H1 (cell line): ENCODE results near the gene CNOT10. TPM values are rescaled to one million over a fixed set of nuclear protein-coding genes. Genes with fewer than 3 reads are reported as not detected.

Experiments
- CTCF ChIA-PET: fragments of 300-600 bp; sonication (Branson Sonifier 250); formaldehyde crosslinking; loops from one replicate; lab custom pipeline; 2021; ENCODE audit not compliant: partially characterized antibody; lab: Charles Lee
- POLR2A ChIA-PET: fragments of 300-600 bp; sonication (Branson Sonifier 250); formaldehyde crosslinking; loops from one replicate; lab custom pipeline; 2021; ENCODE audit warnings: inconsistent platforms; ENCODE audit not compliant: partially characterized antibody; lab: Charles Lee
- DNase-seq, 2 experiments: peaks; one replicate each; pipeline versions ENCODE4 v3.0.0 to v3.0.0-alpha.2; 2010 to 2022; ENCODE audit warnings: low spot score in 2 of 2, low read depth in 1 of 2, mixed read lengths in 1 of 2
- FAIRE-seq: peaks from 2 replicates; lab custom pipeline; 2011; peaks lifted over from hg19 to GRCh38; lab: Jason Lieb, UNC
- H2AFZ ChIP-seq: 2 replicates; pipeline ENCODE4 v1.8.1; 2012; ENCODE audit warnings: low read length, inconsistent platforms
- H2AK5ac ChIP-seq: 2 replicates; pipeline ENCODE4 v1.6.1; 2013; ENCODE audit warnings: low read depth, low read length
- H2BK120ac ChIP-seq: replicated peaks from 2 replicates; pipeline ENCODE3; 2013; ENCODE audit warnings: low read depth, low read length, inconsistent platforms
- H2BK12ac ChIP-seq: 2 replicates; pipeline ENCODE4 v1.6.1; 2013; ENCODE audit warnings: low read depth, low read length
- H2BK15ac ChIP-seq: 2 replicates; pipeline ENCODE4 v1.6.1; 2013; ENCODE audit warnings: low read length
- H2BK20ac ChIP-seq: 2 replicates; pipeline ENCODE4 v1.6.1; 2013; ENCODE audit warnings: low read length
- H2BK5ac ChIP-seq: 2 replicates; pipeline ENCODE4 v1.6.1; 2013; ENCODE audit warnings: low read depth, low read length
- H3K14ac ChIP-seq: 2 replicates; pipeline ENCODE4 v1.6.1; 2013; ENCODE audit warnings: inconsistent platforms; ENCODE audit not compliant: insufficient read length
- H3K18ac ChIP-seq: 2 replicates; pipeline ENCODE4 v1.6.1; 2013; ENCODE audit warnings: low read length; ENCODE audit errors: extremely low read depth
- H3K23ac ChIP-seq: 2 replicates; pipeline ENCODE4 v1.6.1; 2013; ENCODE audit warnings: inconsistent platforms; ENCODE audit not compliant: insufficient read length
- H3K23me2 ChIP-seq: 2 replicates; pipeline ENCODE4 v1.6.1; 2013; ENCODE audit warnings: low read depth, low read length
- H3K27ac ChIP-seq: 2 replicates; pipeline ENCODE4 v1.6.1; 2011; ENCODE audit warnings: low read depth, low read length, inconsistent platforms
- H3K27me3 ChIP-seq, 4 experiments: replicated peaks in 1 of 4; 1 replicate in 1 of 4; 2 replicates in 3 of 4; pipeline versions ENCODE4 v1.6.1 to v1.8.1; 2011 to 2013; ENCODE audit warnings: low read length in 3 of 4, mild to moderate bottlenecking in 3 of 4, inconsistent platforms in 2 of 4, mixed read lengths in 2 of 4, moderate library complexity in 1 of 4; ENCODE audit not compliant: control insufficient read depth in 3 of 4, insufficient read depth in 3 of 4; ENCODE audit errors: extremely low read depth in 1 of 4
- H3K36me3 ChIP-seq, 4 experiments: 2 replicates each; pipeline versions ENCODE4 v1.6.1 to v1.8.1; 2011 to 2013; ENCODE audit warnings: mild to moderate bottlenecking in 4 of 4, low read length in 3 of 4, moderate library complexity in 2 of 4, control low read depth in 1 of 4, inconsistent platforms in 1 of 4; ENCODE audit not compliant: insufficient read depth in 4 of 4, control insufficient read depth in 2 of 4
- H3K4ac ChIP-seq: replicated peaks from 2 replicates; pipeline ENCODE3; 2013; ENCODE audit warnings: low read length, low read depth, mixed read lengths, inconsistent platforms; ENCODE audit not compliant: insufficient read length
- H3K4me1 ChIP-seq, 4 experiments: replicated peaks in 1 of 4; 1 replicate in 1 of 4; 2 replicates in 3 of 4; pipeline versions ENCODE4 v1.6.1 to v1.8.1; 2011 to 2013; ENCODE audit warnings: low read length in 3 of 4, inconsistent platforms in 2 of 4, mixed read lengths in 1 of 4; ENCODE audit not compliant: insufficient read depth in 4 of 4, control insufficient read depth in 3 of 4
- H3K4me2 ChIP-seq, 2 experiments: 2 replicates each; pipeline versions ENCODE4 v1.6.1 to v1.8.1; 2011 to 2013; ENCODE audit warnings: low read depth in 2 of 2, low read length in 2 of 2, control low read depth in 1 of 2, inconsistent platforms in 1 of 2, mild to moderate bottlenecking in 1 of 2; ENCODE audit not compliant: insufficient read depth in 1 of 2
- H3K4me3 ChIP-seq, 4 experiments: fragments of 200-600, 300-600 bp in 1 of 4; sonication (generic), shearing (Covaris generic), sonication (Bioruptor Twin) in 1 of 4; 2 replicates each; pipeline versions ENCODE4 v1.5.1 to v1.8.1; 2011 to 2016; ENCODE audit warnings: low read length in 4 of 4, low read depth in 3 of 4, control low read depth in 2 of 4, inconsistent platforms in 2 of 4, mild to moderate bottlenecking in 2 of 4, mixed read lengths in 1 of 4, moderate library complexity in 1 of 4; ENCODE audit not compliant: insufficient read depth in 2 of 4; ENCODE audit errors: extremely low read depth in 1 of 4
- H3K56ac ChIP-seq: replicated peaks from 2 replicates; pipeline ENCODE3; 2013; ENCODE audit warnings: low read depth, mild to moderate bottlenecking, mixed read lengths, low read length, inconsistent platforms; ENCODE audit not compliant: insufficient read length
- H3K79me1 ChIP-seq: 2 replicates; pipeline ENCODE4 v1.6.1; 2013; ENCODE audit warnings: low read depth, low read length, control low read depth
- H3K79me2 ChIP-seq, 2 experiments: 2 replicates each; pipeline versions ENCODE4 v1.6.1 to v1.8.1; 2012 to 2013; ENCODE audit warnings: low read length in 2 of 2, mild to moderate bottlenecking in 2 of 2, inconsistent platforms in 1 of 2; ENCODE audit not compliant: insufficient read depth in 2 of 2, control insufficient read depth in 1 of 2
- H3K9ac ChIP-seq, 4 experiments: replicated peaks in 1 of 4; 1 replicate in 1 of 4; 2 replicates in 3 of 4; pipeline versions ENCODE4 v1.6.1 to v1.8.1; 2011 to 2013; ENCODE audit warnings: low read depth in 3 of 4, low read length in 3 of 4, control low read depth in 2 of 4, mild to moderate bottlenecking in 2 of 4, moderate library complexity in 2 of 4, inconsistent platforms in 1 of 4; ENCODE audit errors: extremely low read depth in 1 of 4
- H3K9me3 ChIP-seq, 2 experiments: 2 replicates each; pipeline versions ENCODE4 v1.6.1 to v1.8.1; 2012 to 2013; ENCODE audit warnings: mild to moderate bottlenecking in 2 of 2, moderate library complexity in 2 of 2, control low read depth in 1 of 2, inconsistent platforms in 1 of 2, low read depth in 1 of 2, low read length in 1 of 2, mixed read lengths in 1 of 2; ENCODE audit not compliant: insufficient read depth in 2 of 2
- H4K20me1 ChIP-seq, 2 experiments: replicated peaks in 1 of 2; 2 replicates each; pipeline versions ENCODE3 to v1.8.1; 2011 to 2013; ENCODE audit warnings: inconsistent platforms in 2 of 2, low read length in 2 of 2, mild to moderate bottlenecking in 1 of 2; ENCODE audit not compliant: insufficient read depth in 2 of 2, control insufficient read depth in 1 of 2
- H4K5ac ChIP-seq: 2 replicates; pipeline ENCODE4 v1.6.1; 2013; ENCODE audit warnings: low read length, low read depth, mixed read lengths, inconsistent platforms; ENCODE audit not compliant: insufficient read length
- H4K8ac ChIP-seq: 2 replicates; pipeline ENCODE4 v1.8.0; 2013; ENCODE audit warnings: mild to moderate bottlenecking, moderate library complexity, low read length, inconsistent platforms; ENCODE audit not compliant: insufficient read depth; ENCODE audit errors: extremely low read depth
- H4K91ac ChIP-seq: replicated peaks from 2 replicates; pipeline ENCODE3; 2013; ENCODE audit warnings: low read length, mixed read lengths, inconsistent platforms; ENCODE audit not compliant: insufficient read length
- BACH1 ChIP-seq: IDR thresholded peaks from 2 replicates; pipeline ENCODE4 v1.6.1; 2012; ENCODE audit warnings: low read length, improper control_type of control experiment
- CHD1 ChIP-seq: IDR thresholded peaks from 2 replicates; pipeline ENCODE4 v1.6.1; 2012; ENCODE audit warnings: low read depth, low read length, improper control_type of control experiment
- GABPA ChIP-seq: IDR thresholded peaks from 2 replicates; pipeline ENCODE4 v1.6.1; 2011; ENCODE audit warnings: mild to moderate bottlenecking, low read length, moderate library complexity, borderline replicate concordance; ENCODE audit not compliant: insufficient read depth
- KDM5A ChIP-seq: fragments of 200-600 bp; IDR thresholded peaks from 2 replicates; pipeline ENCODE4 v1.7.1; 2012; ENCODE audit warnings: mild to moderate bottlenecking, low read length, inconsistent platforms, mixed read lengths
- NRF1 ChIP-seq: IDR thresholded peaks from 2 replicates; pipeline ENCODE4 v1.6.1; 2011; ENCODE audit warnings: mild to moderate bottlenecking, low read depth, low read length, improper control_type of control experiment
- POLR2A ChIP-seq, 2 experiments: IDR thresholded peaks; 1 replicate in 1 of 2; 2 replicates in 1 of 2; pipeline ENCODE4 v1.6.1; 2011; ENCODE audit warnings: low read depth in 2 of 2, low read length in 2 of 2, mild to moderate bottlenecking in 2 of 2; ENCODE audit errors: control extremely low read depth in 1 of 2
- POLR2AphosphoS5 ChIP-seq: IDR thresholded peaks from 2 replicates; pipeline ENCODE4 v1.6.1; 2011; ENCODE audit warnings: low read depth, low read length
- RAD21 ChIP-seq, 2 experiments: IDR thresholded peaks in 1 of 2; conservative IDR thresholded peaks in 1 of 2; 2 replicates each; pipeline ENCODE4 v1.6.1; 2011; ENCODE audit warnings: low read depth in 2 of 2, low read length in 2 of 2, improper control_type of control experiment in 1 of 2, inconsistent platforms in 1 of 2, mild to moderate bottlenecking in 1 of 2, moderate library complexity in 1 of 2
- RFX5 ChIP-seq: IDR thresholded peaks from 2 replicates; pipeline ENCODE4 v1.6.1; 2011; ENCODE audit warnings: low read depth, low read length, improper control_type of control experiment, borderline replicate concordance
- SIRT6 ChIP-seq: IDR thresholded peaks from one replicate; pipeline ENCODE4 v1.7.1; 2012; ENCODE audit warnings: low read length, inconsistent platforms
- TCF12 ChIP-seq: IDR thresholded peaks from 2 replicates; pipeline ENCODE4 v1.6.1; 2011; ENCODE audit warnings: low read depth, mild to moderate bottlenecking, low read length
- WGBS, 2 experiments: shearing (Covaris generic) in 1 of 2; methylation state at CpG; one replicate each; pipeline versions ENCODE4 v1.1.6 to v1.1.7; 2013 to 2015; ENCODE audit warnings: low lambda C conversion rate in 2 of 2, mixed read lengths in 2 of 2, inconsistent platforms in 1 of 2, low coverage in 1 of 2, missing lambda C conversion rate in 1 of 2; ENCODE audit not compliant: insufficient replicate concordance in 2 of 2, insufficient coverage in 1 of 2, insufficient read length in 1 of 2; ENCODE audit errors: extremely low coverage in 1 of 2, missing lambda C conversion rate in 1 of 2; 5-methylcytosine and 5-hydroxymethylcytosine counted together
- polyA plus RNA-seq, 7 experiments: library from polyadenylated mRNA; depleted of rRNA in 3 of 7; stranded (reverse) in 5 of 7; unstranded in 2 of 7; fragments of >200 nt in 5 of 7; fragments of 200-250 nt in 2 of 7; gene quantifications; 1 replicate in 5 of 7; 2 replicates in 1 of 7; 4 replicates in 1 of 7; pipeline versions ENCODE4 v1.2.1 to v1.2.3, GENCODE V29; 2011 to 2013; ENCODE audit warnings: missing spikeins in 2 of 7, mixed read lengths in 2 of 7
- total RNA-seq: library from RNA; stranded (reverse); fragmentation: NEBNext Ultra II Directional; extraction: Animal tissue kit (Norgen Biotek cat#: 25700); gene quantifications from 2 replicates; pipeline ENCODE4 v1.2.1, GENCODE V29; 2021

The CNOT10 gene
- total and polyA plus RNA-seq, 2 of the 8 experiments (the other 6 are each of a cell fraction or from before 2014, with no cell fraction given): 39.9 to 55.9 TPM

- FAIRE-seq (no peak), DNase-seq (no peak)
- no peak overlapping the region for H3K9ac ChIP-seq
- no peak overlapping the region for H2BK12ac ChIP-seq
- no peak overlapping the region for H3K4ac ChIP-seq
- no peak overlapping the region for H4K5ac ChIP-seq
- no peak overlapping the region for H4K91ac ChIP-seq
- H3K18ac ChIP-seq: no peak overlapping the region
- H3K14ac ChIP-seq: no peak overlapping the region
- no peak overlapping the region for H2BK120ac ChIP-seq
- no peak overlapping the region for H4K8ac ChIP-seq
- ChIA-PET CTCF (no interaction called here), POLR2A (interaction anchor here (2.3 kb wide), 1 partner anchor 8 kb away, joined by 6 read pairs; no protein-coding TSS in a partner anchor)
- no peak overlapping the region for H2AFZ ChIP-seq
- H3K4me3 ChIP-seq: no peak overlapping the region
- no peaks in the 10 kb centered on the region for H3K27me3 ChIP-seq
- no peak overlapping the region for H2BK15ac ChIP-seq
- no peaks in the 10 kb centered on the region for H3K4me1 ChIP-seq
- no peaks in the 10 kb centered on the region for H3K23me2 ChIP-seq
- no peak overlapping the region for H3K23ac ChIP-seq
- H3K27ac ChIP-seq: no peak overlapping the region
- peaks cover 0 to 7% of the 10 kb centered on the region in 2 experiments; a peak in 1 of 4 replicates for H3K79me2 ChIP-seq
- no peak overlapping the region for H3K4me2 ChIP-seq
- H2AK5ac ChIP-seq: no peak overlapping the region
- no peaks in the 10 kb centered on the region for H3K9me3 ChIP-seq
- H4K20me1 ChIP-seq: peaks cover 0 to 2% of the 10 kb centered on the region in 2 experiments
- H2BK5ac ChIP-seq: no peak overlapping the region
- H2BK20ac ChIP-seq: no peak overlapping the region
- H3K36me3 ChIP-seq: peaks cover 2 to 32% (median 18%) of the 10 kb centered on the region in 4 experiments; a peak in 4 of 8 replicates
- no peak overlapping the region for H3K56ac ChIP-seq
- WGBS, 2 experiments: 83% methylated on average over 3 of the region's 3 CpGs; no CpG with 5 or more reads in 1 of the 2 experiments
- TF ChIP-seq RFX5: no peak
- TF ChIP-seq TCF12: no peak
- no peak for TF ChIP-seq GABPA
- no peak for TF ChIP-seq SIRT6
- TF ChIP-seq CHD1: no peak
- no peak for TF ChIP-seq NRF1
- no peak for TF ChIP-seq POLR2AphosphoS5
- TF ChIP-seq KDM5A: no peak
- TF ChIP-seq BACH1: no peak
- TF ChIP-seq POLR2A (IDR thresholded peaks at IDR 0.05; ENCODE audit: control extremely low read depth in 1 of 2, low read depth in 2 of 2, low read length in 2 of 2): no peak
- no peak for TF ChIP-seq RAD21 (IDR thresholded peaks at IDR 0.05 in 1 of 2, conservative IDR thresholded peaks at IDR 0.05 in 1 of 2; ENCODE audit: low read depth in 2 of 2, low read length in 2 of 2)
- H3K79me1 ChIP-seq: no peaks in the 10 kb centered on the region
These were observed 24.4 kb downstream of the CNOT10 start for GRCh38 chr3:32709346-32709745.
